HCT116 (cell line): Measurements from ENCODE around the gene SLC8A2. TPM values are rescaled to one million over a fixed set of nuclear protein-coding genes. Genes with fewer than 3 reads are reported as not detected.
A peak's percentile ranks its signal among the peaks of the same experiment; 100 is the strongest.

Source experiments
- ATAC-seq: fragments of 200-7000 bp; cut with Tn5 transposase; 2 replicates; pipeline ENCODE4 v1.9.1; 2020; ENCODE audit warnings: mild to moderate bottlenecking, moderate library complexity
- BruUV-seq: library from RNA; stranded (reverse); fragments of 400-500 nt; replicated peaks from 2 replicates; lab custom pipeline; 2021; lab: Mats Ljungman, UMichigan
- CTCF ChIA-PET: fragments of 300-600 bp; sonication (Branson Sonifier 250); formaldehyde crosslinking; loops from one replicate; lab custom pipeline; 2021; ENCODE audit warnings: antibody characterized with exemption; lab: Charles Lee
- POLR2A ChIA-PET: fragments of 300-600, 350-600 bp; sonication (Branson Sonifier 250); formaldehyde crosslinking; loops from one replicate; lab custom pipeline; 2021; ENCODE audit warnings: antibody characterized with exemption; lab: Charles Lee
- RAD21 ChIA-PET, 2 experiments: fragments of 300-600 bp; sonication (Branson Sonifier 250); formaldehyde crosslinking; loops; one replicate each; lab custom pipeline; 2023; ENCODE audit warnings: low total read pairs in 2 of 2; ENCODE audit not compliant: uncharacterized antibody in 2 of 2, unreplicated experiment in 2 of 2, low non-redundant PET in 1 of 2; lab: Charles Lee
- DNase-seq: peaks from one replicate; pipeline ENCODE4 v3.0.0-alpha.2; 2010; ENCODE audit warnings: low read depth, low spot score
- H2AFZ ChIP-seq: fragments of 200-600 bp; shearing (Covaris generic), sonication (generic); 2 replicates; pipeline ENCODE4 v1.6.1; 2017; ENCODE audit warnings: low read depth, mixed run types, mixed read lengths, antibody characterized with exemption, low read length; ENCODE audit not compliant: poor library complexity, severe bottlenecking
- H3K27ac ChIP-seq: 2 replicates; pipeline ENCODE4 v1.5.1; 2012; ENCODE audit warnings: low read depth, low read length
- H3K27me3 ChIP-seq: fragments of 200-600 bp; sonication (generic); 2 replicates; pipeline ENCODE4 v1.6.1; 2016; ENCODE audit warnings: mixed run types, low read length, mixed read lengths; ENCODE audit not compliant: insufficient read depth
- H3K36me3 ChIP-seq, 2 experiments: fragments of 200-500 bp in 1 of 2; fragments of 200-600 bp in 1 of 2; sonication (Bioruptor generic) in 1 of 2; sonication (generic) in 1 of 2; 2 replicates each; pipeline versions ENCODE4 v1.5.1 to v1.6.1; 2014 to 2016; ENCODE audit warnings: low read length in 2 of 2, inconsistent platforms in 1 of 2, mixed read lengths in 1 of 2, mixed run types in 1 of 2; ENCODE audit not compliant: insufficient read depth in 2 of 2, control insufficient read depth in 1 of 2
- H3K4me1 ChIP-seq, 2 experiments: fragments of 200-600 bp in 1 of 2; sonication (generic) in 1 of 2; 2 replicates each; pipeline versions ENCODE4 v1.5.1 to v1.6.1; 2012 to 2017; ENCODE audit warnings: low read length in 2 of 2, inconsistent platforms in 1 of 2, mild to moderate bottlenecking in 1 of 2, mixed read lengths in 1 of 2, mixed run types in 1 of 2, moderate library complexity in 1 of 2; ENCODE audit not compliant: insufficient read depth in 2 of 2, control insufficient read depth in 1 of 2
- H3K4me2 ChIP-seq: fragments of 200-600 bp; sonication (generic); 2 replicates; pipeline ENCODE4 v1.6.1; 2017; ENCODE audit warnings: mixed run types, low read length, mixed read lengths
- H3K4me3 ChIP-seq, 2 experiments: fragments of 200-600 bp in 1 of 2; sonication (generic) in 1 of 2; replicated peaks in 1 of 2; 2 replicates each; pipeline ENCODE4 v1.5.1; 2011 to 2016; ENCODE audit warnings: low read length in 2 of 2, control low read depth in 1 of 2, low read depth in 1 of 2, mild to moderate bottlenecking in 1 of 2, mixed read lengths in 1 of 2, mixed run types in 1 of 2
- H3K79me2 ChIP-seq: fragments of 200-600 bp; sonication (generic); 2 replicates; pipeline ENCODE4 v1.6.1; 2017; ENCODE audit warnings: mild to moderate bottlenecking, mixed run types, low read length, moderate library complexity, mixed read lengths; ENCODE audit not compliant: insufficient read depth
- H3K9ac ChIP-seq: fragments of 200-600 bp; sonication (generic); 2 replicates; pipeline ENCODE4 v1.6.1; 2016; ENCODE audit warnings: low read length, mixed read lengths
- H3K9me2 ChIP-seq: fragments of 200-600 bp; sonication (generic), shearing (Covaris generic); 2 replicates; pipeline ENCODE4 v1.6.1; 2017; ENCODE audit warnings: mixed run types, mild to moderate bottlenecking, moderate library complexity; ENCODE audit not compliant: insufficient read depth
- H3K9me3 ChIP-seq, 2 experiments: fragments of 200-500 bp in 1 of 2; fragments of 200-600 bp in 1 of 2; sonication (Bioruptor generic) in 1 of 2; sonication (generic) in 1 of 2; 2 replicates each; pipeline ENCODE4 v1.6.1; 2014 to 2017; ENCODE audit warnings: low read length in 2 of 2, mixed read lengths in 2 of 2, inconsistent platforms in 1 of 2, low read depth in 1 of 2, mild to moderate bottlenecking in 1 of 2, mixed run types in 1 of 2, moderate library complexity in 1 of 2; ENCODE audit not compliant: control insufficient read depth in 1 of 2, insufficient read depth in 1 of 2
- H4K20me1 ChIP-seq: fragments of 200-600 bp; sonication (generic), shearing (Covaris generic); 2 replicates; pipeline ENCODE4 v1.6.1; 2017; ENCODE audit warnings: mixed run types, mild to moderate bottlenecking, moderate library complexity; ENCODE audit not compliant: insufficient read depth
- EGR1 ChIP-seq: IDR thresholded peaks from 2 replicates; pipeline ENCODE4 v1.6.1; 2012; ENCODE audit warnings: low read depth
- EZH2 ChIP-seq: fragments of 200-600 bp; sonication (generic); IDR thresholded peaks from 2 replicates; pipeline ENCODE4 v1.6.1; 2017; ENCODE audit warnings: antibody characterized with exemption, mixed run types
- EZH2phosphoT487 ChIP-seq: fragments of 200-600 bp; IDR thresholded peaks from 2 replicates; pipeline ENCODE4 v1.6.1; 2018; ENCODE audit warnings: antibody characterized with exemption, borderline replicate concordance
- POLR2A ChIP-seq: IDR thresholded peaks from 2 replicates; pipeline ENCODE4 v1.7.0; 2011; ENCODE audit warnings: borderline replicate concordance; ENCODE audit not compliant: insufficient read depth, insufficient read length; ENCODE audit errors: extremely low read depth
- POLR2AphosphoS5 ChIP-seq: IDR thresholded peaks from 2 replicates; pipeline ENCODE4 v1.6.1; 2011; ENCODE audit warnings: mild to moderate bottlenecking, low read depth, low read length, moderate library complexity
- TCF7L2 ChIP-seq: IDR thresholded peaks from 2 replicates; pipeline ENCODE4 v1.7.0; 2011; ENCODE audit warnings: borderline replicate concordance, inconsistent platforms; ENCODE audit not compliant: insufficient read depth, insufficient read length; ENCODE audit errors: extremely low read depth
- intact Hi-C: fragments of 100-400 bp; cut with micrococcal nuclease; formaldehyde crosslinking; loops from 2 replicates; pipeline ENCODE4 v1.10.0; 2022
- total RNA-seq: library from RNA; stranded (reverse); gene quantifications from one replicate; pipeline ENCODE4 v1.2.1, GENCODE V29; 2021; ENCODE audit not compliant: unreplicated experiment

Gene SLC8A2
- total RNA-seq, 1 experiment from 2014 or later: 0.98 TPM

DNA sequence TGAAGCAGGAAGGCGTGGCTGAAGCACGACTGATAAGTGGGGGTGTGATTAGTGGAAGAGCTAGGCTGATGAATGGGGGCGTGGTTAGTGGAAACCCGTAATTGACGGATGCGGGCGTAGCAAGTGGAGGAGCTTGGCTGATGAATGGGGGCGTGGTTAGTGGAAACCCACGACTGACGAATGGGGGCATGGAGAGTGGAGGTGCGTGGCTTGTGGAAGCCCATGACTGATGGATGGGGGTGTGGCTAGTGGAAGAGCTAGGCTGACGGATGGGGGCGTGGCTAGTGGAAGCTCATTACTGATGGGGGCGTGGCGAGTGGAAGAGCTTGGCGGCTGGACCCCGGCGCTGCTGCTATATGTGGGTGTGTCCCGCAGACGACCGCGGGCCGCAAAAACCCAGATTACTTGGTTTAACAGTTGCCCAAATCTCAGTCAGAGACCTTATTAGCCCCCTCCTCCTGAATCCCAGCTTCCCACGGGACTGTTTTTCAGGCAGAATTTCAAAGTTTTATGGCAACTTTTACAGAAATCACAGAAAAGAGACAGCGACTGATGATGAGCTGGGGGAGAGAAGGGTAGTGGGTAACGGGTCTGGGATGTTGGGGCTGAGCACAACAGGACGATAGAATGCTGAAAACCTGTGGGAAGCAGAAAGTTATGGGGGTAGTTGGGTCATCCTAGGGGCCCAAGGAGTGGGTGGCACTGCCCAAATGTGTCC, 43.4 kb downstream of the SLC8A2 start:
- ChIA-PET CTCF (interaction anchor here (0.7 to 2.2 kb wide), 29 partner anchors 8 to 349 kb away, joined by 3 to 57 read pairs (median 5); partner anchors contain the start of genes CCDC9, DHX34, EHD2 and NAPA), POLR2A (interaction anchor here (0.7 to 1.7 kb wide), 11 partner anchors 9 to 362 kb away, joined by 3 to 11 read pairs (median 4); partner anchors contain the start of gene EHD2), RAD21 (interaction anchor here (0.5 to 1.3 kb wide), 13 partner anchors 8 to 683 kb away, joined by 3 to 8 read pairs (median 4); partner anchors contain the start of genes DHX34 (in 1 of the 2), FKRP (in 1 of the 2) and KPTN (in 1 of the 2))
- ATAC-seq (peak; percentile 87), DNase-seq (peak; percentile 100)
- BruUV-seq: no TSS peak
- H3K9me3 ChIP-seq: no peaks in the 10 kb centered on the region
- peak overlapping the region; percentile 59 for H3K27ac ChIP-seq
- peak overlapping the region; percentile 82 for H2AFZ ChIP-seq
- no peaks in the 10 kb centered on the region for H3K36me3 ChIP-seq
- H3K4me1 ChIP-seq: peaks cover 29 to 47% of the 10 kb centered on the region in 2 experiments
- H3K4me2 ChIP-seq: peak overlapping the region; percentile 68
- peak overlapping the region; percentile 55 for H3K9ac ChIP-seq
- no peaks in the 10 kb centered on the region for H3K9me2 ChIP-seq
- TF ChIP-seq TCF7L2: no peak
- TF ChIP-seq EZH2phosphoT487: no peak
- TF ChIP-seq EGR1: peak; percentile 56; the same call in 1 of the 2 replicates
- TF ChIP-seq POLR2AphosphoS5: peak; percentile 48; the same call in 1 of the 2 replicates
- TF ChIP-seq EZH2: no peak
- TF ChIP-seq POLR2A: no peak
- intact Hi-C loops: loop anchor here (5.0 kb wide), 2 partner anchors 146 to 281 kb away; no protein-coding TSS in a partner anchor
- H3K79me2 ChIP-seq: no peaks in the 10 kb centered on the region
- no peaks in the 10 kb centered on the region for H3K27me3 ChIP-seq
- H3K4me3 ChIP-seq: peak overlapping the region; percentile 24 to 55
- no peaks in the 10 kb centered on the region for H4K20me1 ChIP-seq
